H4 (cell line): ENCODE results near the gene DOCK9. TPM values are rescaled to one million over a fixed set of nuclear protein-coding genes. Genes with fewer than 3 reads are reported as not detected.
"Not testable (repeated sequence)": the region's sequence is repeated elsewhere in the genome, so short reads cannot be mapped to it uniquely, and the experiment has no call there.

ENCODE experiments used
- DNase-seq: peaks from one replicate; pipeline ENCODE4 v3.0.0-alpha.2; 2015; ENCODE audit warnings: low spot score
- total RNA-seq: library from RNA; depleted of rRNA; stranded (reverse); fragments of >200 nt; shearing (Covaris generic); gene quantifications from 2 replicates; pipeline ENCODE4 v1.2.3, GENCODE V29; 2014

The DOCK9 gene
- total RNA-seq, 1 experiment from 2014 or later, result 2.3 TPM

- DNase-seq, result no peak
Observed at GRCh38 chr13:98822225-98822606, 155.6 kb downstream of the DOCK9 start.

GRCh38 chr13:98821372-98822224 lies 156.3 kb downstream of the DOCK9 start:
- no peak for DNase-seq

- no peak for DNase-seq
Observed at GRCh38 chr13:98820744-98821371, 157.0 kb downstream of the DOCK9 start.

GRCh38 chr13:98820300-98820699 lies 157.6 kb downstream of the DOCK9 start:
- no peak for DNase-seq

GRCh38 chr13:98819382-98820010 lies 158.4 kb downstream of the DOCK9 start:
- no peak for DNase-seq

GRCh38 chr13:98816406-98816805 lies 161.5 kb downstream of the DOCK9 start:
- DNase-seq, result no peak

GRCh38 chr13:98813993-98814392 lies 163.9 kb downstream of the DOCK9 start:
- DNase-seq, result no peak

- not testable (repeated sequence) for DNase-seq
Observed at GRCh38 chr13:98812186-98812790, 165.6 kb downstream of the DOCK9 start.

- DNase-seq, result no peak
Observed at GRCh38 chr13:98810746-98811145, 167.1 kb downstream of the DOCK9 start.

GRCh38 chr13:98809345-98809777 lies 168.5 kb downstream of the DOCK9 start:
- no peak for DNase-seq

GRCh38 chr13:98807774-98808173 lies 170.1 kb downstream of the DOCK9 start:
- DNase-seq, result no peak

GRCh38 chr13:98804336-98804855 lies 173.5 kb downstream of the DOCK9 start:
- DNase-seq, result no peak

GRCh38 chr13:98803921-98804320 lies 173.9 kb downstream of the DOCK9 start:
- DNase-seq, result no peak

- no peak for DNase-seq
Observed at GRCh38 chr13:98803111-98803561, 174.7 kb downstream of the DOCK9 start.

- DNase-seq, result no peak
Observed at GRCh38 chr13:98802559-98802958, 175.3 kb downstream of the DOCK9 start.

- DNase-seq, result no peak
Observed at GRCh38 chr13:98801626-98802418, 176.0 kb downstream of the DOCK9 start.

GRCh38 chr13:98800078-98800477 lies 177.8 kb downstream of the DOCK9 start:
- DNase-seq, result no peak

GRCh38 chr13:98798849-98799645 lies 178.8 kb downstream of the DOCK9 start:
- no peak for DNase-seq

- DNase-seq, result no peak
Observed at GRCh38 chr13:98797456-98797855, 180.4 kb downstream of the DOCK9 start.

- DNase-seq, result no peak
Observed at GRCh38 chr13:98796798-98797197, 181.1 kb downstream of the DOCK9 start.
